ENCODE results near the gene RAB11FIP4.

- no peak for TF ChIP-seq ZNF232 (CRISPR knock-in tag; IDR thresholded peaks at IDR 0.05)
- no peak for TF ChIP-seq NFYB (CRISPR knock-in tag; conservative IDR thresholded peaks at IDR 0.05; ENCODE audit: low read depth)
- no peak for TF ChIP-seq CTCF (IDR thresholded peaks at IDR 0.05)
- TF ChIP-seq FOXP4 (CRISPR knock-in tag; IDR thresholded peaks at IDR 0.05), result no peak
Measured at GRCh38 chr17:31583772-31584356, 192.4 kb downstream of the RAB11FIP4 start.

Data from WTC11 (cell line).